ENCODE measurements around the gene HES4.

Gene HES4, protein sequence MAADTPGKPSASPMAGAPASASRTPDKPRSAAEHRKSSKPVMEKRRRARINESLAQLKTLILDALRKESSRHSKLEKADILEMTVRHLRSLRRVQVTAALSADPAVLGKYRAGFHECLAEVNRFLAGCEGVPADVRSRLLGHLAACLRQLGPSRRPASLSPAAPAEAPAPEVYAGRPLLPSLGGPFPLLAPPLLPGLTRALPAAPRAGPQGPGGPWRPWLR

GRCh38 chr1:999725-1000356, at the start of gene HES4:
TSS of gene HES4 (minus strand) at chr1:1000097. CDS start at chr1:999973, 124 bp downstream.
- DNase-seq (ENCODE audit: low read depth): peak; percentile 42

- DNase-seq (ENCODE audit: low read depth): no peak
These were observed 48.9 kb upstream of the HES4 start for GRCh38 chr1:1048765-1049164.

GRCh38 chr1:1047963-1048362, 48.1 kb upstream of the HES4 start:
- DNase-seq (ENCODE audit: low read depth): no peak

GRCh38 chr1:1047407-1047806, 47.5 kb upstream of the HES4 start:
- DNase-seq (ENCODE audit: low read depth): no peak

DNA sequence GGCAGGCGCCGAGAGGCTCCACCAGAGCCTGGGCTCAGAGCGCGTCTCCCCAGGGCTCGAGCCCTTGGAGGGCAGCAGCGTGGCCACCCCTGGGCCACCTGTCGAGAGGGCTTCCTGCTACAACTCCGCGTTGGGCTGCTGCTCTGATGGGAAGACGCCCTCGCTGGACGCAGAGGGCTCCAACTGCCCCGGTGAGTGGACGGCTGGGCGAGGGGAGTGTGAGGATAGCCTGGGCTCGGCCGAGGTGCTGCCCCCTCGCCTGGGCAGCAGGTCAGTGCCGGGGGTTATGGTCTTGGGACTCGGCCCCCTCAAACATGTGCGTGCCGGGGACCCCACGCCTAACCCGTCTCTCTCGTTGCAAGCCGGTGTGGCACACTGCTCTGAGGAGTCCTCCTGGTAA, 46.9 kb upstream of the HES4 start:
- no peak for DNase-seq (ENCODE audit: low read depth)

GRCh38 chr1:1046243-1046642, 46.3 kb upstream of the HES4 start:
- no peak for DNase-seq (ENCODE audit: low read depth)

DNA sequence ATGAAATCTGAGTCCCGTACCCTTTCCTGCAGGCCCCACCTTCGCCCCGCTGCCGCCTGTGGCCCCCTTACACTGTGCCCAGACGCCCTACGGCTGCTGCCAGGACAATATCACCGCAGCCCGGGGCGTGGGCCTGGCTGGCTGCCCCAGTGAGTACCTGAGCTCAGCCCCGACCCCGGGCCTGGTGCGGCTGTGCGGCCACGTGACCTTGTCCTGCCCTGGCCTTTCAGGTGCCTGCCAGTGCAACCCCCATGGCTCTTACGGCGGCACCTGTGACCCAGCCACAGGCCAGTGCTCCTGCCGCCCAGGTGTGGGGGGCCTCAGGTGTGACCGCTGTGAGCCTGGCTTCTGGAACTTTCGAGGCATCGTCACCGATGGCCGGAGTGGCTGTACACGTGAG, 45.2 kb upstream of the HES4 start:
- DNase-seq (ENCODE audit: low read depth): no peak

- DNase-seq (ENCODE audit: low read depth): no peak
These were observed 44.7 kb upstream of the HES4 start for GRCh38 chr1:1044455-1045078.

- no peak for DNase-seq (ENCODE audit: low read depth)
These were observed 44.0 kb upstream of the HES4 start for GRCh38 chr1:1043921-1044320.

GRCh38 chr1:1043411-1043810, 43.5 kb upstream of the HES4 start:
- DNase-seq (ENCODE audit: low read depth): no peak

DNA sequence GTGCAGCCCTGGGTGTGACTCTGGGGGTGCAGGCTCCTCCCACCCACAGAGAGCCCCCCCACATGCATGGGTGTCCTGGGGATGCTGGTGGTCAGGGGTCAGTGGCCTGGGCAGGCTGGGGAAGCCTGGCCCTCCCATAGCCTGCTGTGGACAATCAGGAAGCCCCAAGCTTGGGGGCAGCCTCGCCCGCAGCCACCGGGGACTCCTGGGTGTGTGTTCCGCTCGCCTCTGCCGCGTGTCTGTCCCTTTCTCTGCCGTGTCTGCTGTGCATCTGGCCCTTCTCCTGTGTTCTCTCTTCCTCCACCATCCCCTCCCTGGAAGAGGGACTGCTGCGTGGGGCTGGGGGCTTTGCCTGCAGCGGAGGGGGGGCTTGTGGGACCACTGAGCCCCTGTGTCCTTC, 42.9 kb upstream of the HES4 start:
- DNase-seq (ENCODE audit: low read depth): no peak

DNA sequence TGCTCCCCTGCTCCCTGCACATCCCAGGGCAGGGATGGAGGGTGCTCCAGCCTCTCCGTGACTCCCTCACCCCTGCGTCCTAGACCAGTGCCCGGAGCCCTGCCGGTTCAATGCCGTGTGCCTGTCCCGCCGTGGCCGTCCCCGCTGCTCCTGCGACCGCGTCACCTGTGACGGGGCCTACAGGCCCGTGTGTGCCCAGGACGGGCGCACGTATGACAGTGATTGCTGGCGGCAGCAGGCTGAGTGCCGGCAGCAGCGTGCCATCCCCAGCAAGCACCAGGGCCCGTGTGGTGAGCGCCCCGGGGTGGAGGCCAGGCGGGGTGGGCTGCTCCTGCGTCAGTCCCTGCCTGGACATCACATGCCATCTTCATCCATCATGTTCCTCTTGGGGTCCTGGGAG, 42.0 kb upstream of the HES4 start:
- no peak for DNase-seq (ENCODE audit: low read depth)

DNA sequence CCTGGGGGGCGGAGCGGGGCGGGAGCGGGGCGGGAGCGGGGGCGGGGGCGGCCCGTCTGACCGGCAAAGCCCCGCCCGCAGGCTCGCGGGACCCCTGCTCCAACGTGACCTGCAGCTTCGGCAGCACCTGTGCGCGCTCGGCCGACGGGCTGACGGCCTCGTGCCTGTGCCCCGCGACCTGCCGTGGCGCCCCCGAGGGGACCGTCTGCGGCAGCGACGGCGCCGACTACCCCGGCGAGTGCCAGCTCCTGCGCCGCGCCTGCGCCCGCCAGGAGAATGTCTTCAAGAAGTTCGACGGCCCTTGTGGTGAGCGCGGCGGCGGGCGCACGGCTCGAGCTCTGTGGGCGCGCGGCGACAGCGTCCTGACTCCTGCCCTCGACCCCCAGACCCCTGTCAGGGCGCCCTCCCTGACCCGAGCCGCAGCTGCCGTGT, 41.2 kb upstream of the HES4 start:
- DNase-seq (ENCODE audit: low read depth): no peak

DNA sequence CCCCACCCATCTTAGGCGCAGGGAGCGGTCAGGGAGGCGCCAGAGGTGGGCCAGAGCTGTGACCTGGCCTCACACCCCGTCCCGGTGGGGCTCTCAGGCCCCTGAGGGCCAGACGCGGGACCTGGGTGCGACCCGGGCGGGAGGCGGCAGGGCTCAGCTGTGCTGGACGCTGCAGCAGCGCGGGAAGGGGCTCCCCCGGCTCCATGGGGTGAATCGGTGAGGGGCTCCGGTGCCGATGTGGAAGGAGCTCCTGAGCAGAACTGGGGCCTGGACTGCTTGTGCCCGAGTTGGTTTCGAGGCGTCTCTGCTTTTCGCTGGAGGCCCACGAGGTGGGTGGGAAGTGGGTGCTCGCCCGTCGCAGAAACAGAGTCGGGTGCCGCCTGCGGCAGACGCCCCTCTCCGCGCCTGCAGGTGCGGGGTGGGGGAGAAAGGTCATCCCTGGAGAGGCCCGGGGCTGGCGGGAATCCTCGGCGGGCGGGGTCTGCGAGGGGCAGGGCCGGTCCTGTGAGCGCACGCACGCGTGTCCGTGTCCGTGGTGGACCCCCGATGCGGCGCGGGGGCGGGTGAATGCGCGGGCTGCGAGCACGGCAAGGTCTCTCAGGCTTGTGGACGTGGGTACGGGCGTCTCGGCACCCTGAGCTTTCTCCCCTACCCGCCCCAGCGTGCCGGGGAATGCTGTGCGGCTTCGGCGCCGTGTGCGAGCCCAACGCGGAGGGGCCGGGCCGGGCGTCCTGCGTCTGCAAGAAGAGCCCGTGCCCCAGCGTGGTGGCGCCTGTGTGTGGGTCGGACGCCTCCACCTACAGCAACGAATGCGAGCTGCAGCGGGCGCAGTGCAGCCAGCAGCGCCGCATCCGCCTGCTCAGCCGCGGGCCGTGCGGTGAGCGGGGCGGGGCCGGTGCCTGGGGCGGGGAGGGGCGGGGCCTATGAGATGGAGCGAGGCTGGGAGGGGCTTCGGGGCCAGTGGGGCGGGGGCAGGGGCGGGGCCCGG, 40.4 kb upstream of the HES4 start:
- peak; percentile 64 for DNase-seq (ENCODE audit: low read depth)

GRCh38 chr1:1039145-1039910, 39.4 kb upstream of the HES4 start:
- DNase-seq (ENCODE audit: low read depth): no peak

GRCh38 chr1:1038694-1039093, 38.8 kb upstream of the HES4 start:
- no peak for DNase-seq (ENCODE audit: low read depth)

DNA sequence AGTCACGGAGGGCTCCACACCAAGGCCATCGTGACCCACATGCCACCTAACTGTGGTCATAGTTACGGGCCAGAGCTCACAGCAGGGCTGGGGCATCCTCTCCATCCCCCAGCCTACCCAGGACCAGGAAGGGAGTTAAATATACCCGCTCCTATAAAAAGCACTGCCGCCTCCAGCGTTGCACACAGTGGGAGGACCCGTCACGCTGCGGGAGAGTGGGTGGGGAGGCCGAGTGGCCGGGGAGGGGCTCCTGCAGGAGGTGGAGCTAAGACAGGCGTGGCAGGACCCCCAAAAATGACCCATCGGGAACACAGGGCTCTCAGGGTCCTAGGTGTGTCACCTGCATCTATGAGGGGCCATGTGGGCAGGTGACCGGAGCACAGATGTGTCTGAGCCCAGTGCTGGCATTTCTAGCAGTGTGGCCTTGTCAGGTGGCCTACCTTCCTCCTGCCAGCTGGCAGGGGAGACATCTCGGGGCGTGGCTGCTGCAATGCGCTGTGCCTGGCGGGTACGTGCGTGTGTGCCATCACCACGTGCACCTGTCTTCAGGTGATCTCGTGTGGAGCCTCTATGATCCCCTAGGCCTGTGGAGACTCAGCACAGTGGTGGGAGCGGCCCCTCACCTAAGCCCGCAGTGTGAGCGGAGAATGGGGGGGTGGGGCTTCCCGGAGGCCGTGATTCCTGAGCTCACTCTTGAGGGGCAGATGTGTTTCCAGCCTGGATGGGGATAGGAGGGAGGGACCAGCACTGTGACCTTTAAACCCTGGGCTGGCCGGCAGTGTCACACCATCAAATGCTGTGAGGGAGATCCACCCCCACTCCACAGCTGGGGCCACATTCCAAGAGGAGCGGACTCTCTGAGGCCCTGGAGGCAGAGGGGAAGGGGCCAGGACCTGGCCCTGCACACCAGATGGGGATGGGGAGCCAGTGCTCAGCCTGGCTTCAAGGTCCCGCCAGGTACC, 37.8 kb upstream of the HES4 start:
- DNase-seq (ENCODE audit: low read depth): no peak

- no peak for DNase-seq (ENCODE audit: low read depth)
These were observed 35.5 kb upstream of the HES4 start for GRCh38 chr1:1035291-1035943.

DNA sequence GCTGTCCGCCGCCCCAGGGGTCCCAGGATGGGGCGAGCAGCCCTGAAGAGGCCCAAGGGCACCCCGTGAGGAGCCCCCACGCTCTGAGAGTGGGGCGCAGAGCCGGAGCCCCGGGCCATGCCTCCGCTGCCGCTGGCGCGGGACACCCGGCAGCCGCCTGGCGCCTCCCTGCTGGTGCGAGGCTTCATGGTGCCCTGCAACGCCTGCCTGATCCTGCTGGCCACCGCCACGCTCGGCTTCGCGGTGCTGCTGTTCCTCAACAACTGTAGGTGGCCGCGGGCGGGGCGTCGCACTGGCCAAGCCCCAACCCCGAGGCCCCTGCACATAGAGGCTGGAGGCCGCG, 34.5 kb upstream of the HES4 start:
- no peak for DNase-seq (ENCODE audit: low read depth)

Data from activated T-helper 9 cell treated with anti-CD3 and anti-CD28 coated beads, Interleukin-2, amount 50 U/mL, for 16 hours (primary cell).